AG04450 (cell line): ENCODE data around the gene PTCD1. TPM values are rescaled to one million over a fixed set of nuclear protein-coding genes. Genes with fewer than 3 reads are reported as not detected.

Experiments used
- CTCF ChIA-PET: fragments of 300-600, 350-600 bp; formaldehyde crosslinking; extraction: SDS; loops from one replicate; lab custom pipeline; 2022; ENCODE audit warnings: antibody characterized with exemption, inconsistent platforms; lab: Charles Lee
- POLR2A ChIA-PET: fragments of 350-600 bp; formaldehyde crosslinking; extraction: SDS; loops from one replicate; lab custom pipeline; 2021; ENCODE audit warnings: antibody characterized with exemption, inconsistent platforms; lab: Yijun Ruan, JAX
- DNase-seq: peaks from one replicate; pipeline ENCODE4 v3.0.0-alpha.2; 2011; ENCODE audit warnings: low read depth, low spot score
- H3K27ac ChIP-seq: one replicate; pipeline ENCODE4 v1.5.1; 2012; ENCODE audit warnings: low read depth, low read length, control low read depth
- H3K27me3 ChIP-seq: one replicate; pipeline ENCODE4 v1.6.0; 2012; ENCODE audit warnings: low read length; ENCODE audit not compliant: control insufficient read depth, insufficient read depth
- H3K4me3 ChIP-seq: 2 replicates; pipeline ENCODE4 v1.5.1; 2011; ENCODE audit warnings: mild to moderate bottlenecking, low read depth, low read length, control low read depth
- H3K9me3 ChIP-seq: 2 replicates; pipeline ENCODE4 v1.5.1; 2012; ENCODE audit warnings: low read length; ENCODE audit not compliant: control insufficient read depth, insufficient read depth
- CTCF ChIP-seq: IDR thresholded peaks from 2 replicates; pipeline ENCODE4 v1.5.1; 2011; ENCODE audit warnings: low read depth, low read length, control low read depth, inconsistent platforms
- polyA plus RNA-seq: library from polyadenylated mRNA; depleted of rRNA; stranded (reverse); fragments of >200 nt; gene quantifications from 2 replicates; pipeline ENCODE4 v1.2.3, GENCODE V29; 2011

The PTCD1 gene
- polyA plus RNA-seq, 1 experiment = 2.7 TPM

- ChIA-PET CTCF (no interaction called here), POLR2A (interaction anchor here (0.6 to 0.7 kb wide), 2 partner anchors 17 to 43 kb away, joined by 4 to 6 read pairs; no protein-coding TSS in a partner anchor)
- DNase-seq = no peak
- TF ChIP-seq CTCF = no peak
- Histone ChIP-seq H3K4me3 (no peak overlapping the region), H3K9me3 (no peaks in the 10 kb centered on the region), H3K27me3 (no peaks in the 10 kb centered on the region), H3K27ac (no peak overlapping the region)
These were observed 53.0 kb downstream of the PTCD1 start for GRCh38 chr7:99385564-99385963.

GRCh38 chr7:99384523-99384922, 54.1 kb downstream of the PTCD1 start:
- Histone ChIP-seq H3K9me3 (no peaks in the 10 kb centered on the region), H3K4me3 (no peak overlapping the region), H3K27me3 (no peaks in the 10 kb centered on the region), H3K27ac (no peak overlapping the region)
- no peak for DNase-seq
- POLR2A ChIA-PET = no interaction called here
- CTCF ChIA-PET = no interaction called here
- TF ChIP-seq CTCF = no peak

- ChIA-PET CTCF (no interaction called here), POLR2A (no interaction called here)
- no peak for DNase-seq
- no peaks in the 10 kb centered on the region for H3K27me3 ChIP-seq
- no peak overlapping the region for H3K4me3 ChIP-seq
- H3K27ac ChIP-seq = no peak overlapping the region
- no peaks in the 10 kb centered on the region for H3K9me3 ChIP-seq
- no peak for TF ChIP-seq CTCF
These were observed 54.7 kb downstream of the PTCD1 start for GRCh38 chr7:99383791-99384370.

GRCh38 chr7:99383203-99383602, 55.4 kb downstream of the PTCD1 start:
- POLR2A ChIA-PET = no interaction called here
- TF ChIP-seq CTCF = no peak
- Histone ChIP-seq H3K9me3 (no peaks in the 10 kb centered on the region), H3K27ac (no peak overlapping the region), H3K27me3 (no peaks in the 10 kb centered on the region), H3K4me3 (no peak overlapping the region)
- DNase-seq = no peak
- CTCF ChIA-PET = no interaction called here

GRCh38 chr7:99381664-99382075, 56.9 kb downstream of the PTCD1 start:
- no peaks in the 10 kb centered on the region for H3K27me3 ChIP-seq
- ChIA-PET CTCF (interaction anchor here (0.6 kb wide), 1 partner anchor 11 kb away, joined by 3 read pairs; no protein-coding TSS in a partner anchor), POLR2A (no interaction called here)
- no peak overlapping the region for H3K27ac ChIP-seq
- no peak for DNase-seq
- no peak overlapping the region for H3K4me3 ChIP-seq
- no peaks in the 10 kb centered on the region for H3K9me3 ChIP-seq
- TF ChIP-seq CTCF = no peak
